Measurements from ENCODE around the gene PML.

GRCh38 chr15:73959012-73959581, 35.4 kb upstream of the PML start:
- no peak for TF ChIP-seq ZBTB1 (tag by site-specific recombination; IDR thresholded peaks at IDR 0.05)
- TF ChIP-seq CTCF (tag by site-specific recombination; IDR thresholded peaks at IDR 0.05) = peak; percentile 10; the same call in 1 of the 2 replicates
- no peak for TF ChIP-seq ZNF488 (tag by site-specific recombination; IDR thresholded peaks at IDR 0.05)
- TF ChIP-seq IKZF3 (tag by site-specific recombination; IDR thresholded peaks at IDR 0.05) = no peak
- TF ChIP-seq ZSCAN5A (tag by site-specific recombination; IDR thresholded peaks at IDR 0.05) = no peak
- no peak for TF ChIP-seq BCL11B (tag by site-specific recombination; IDR thresholded peaks at IDR 0.05; ENCODE audit: low read depth)
